Medulla oblongata (tissue), 1 donor: Measurements from ENCODE around the gene FAM13C.
"Not testable (repeated sequence)": the region's sequence is repeated elsewhere in the genome, so short reads cannot be mapped to it uniquely, and the experiment has no call there.

Experiments used
- DNase-seq: peaks from one replicate; pipeline ENCODE4 v3.0.0-alpha.2; 2015; ENCODE audit errors: extremely low spot score

Gene FAM13C

GRCh38 chr10:59362144-59362958 lies at the start of gene FAM13C:
Gene FAM13C, minus strand, starts transcription at chr10:59362549. Its CDS starts 89 bp downstream, at chr10:59362460.
- peak; percentile 69 for DNase-seq

GRCh38 chr10:59405235-59405634 lies 42.9 kb upstream of the FAM13C start:
- no peak for DNase-seq

GRCh38 chr10:59400214-59400613 lies 37.9 kb upstream of the FAM13C start:
- no peak for DNase-seq

GRCh38 chr10:59399329-59399728 lies 37.0 kb upstream of the FAM13C start:
- not testable (repeated sequence) for DNase-seq

- no peak for DNase-seq
Observed at GRCh38 chr10:59397961-59398360, 35.6 kb upstream of the FAM13C start.

- no peak for DNase-seq
Observed at GRCh38 chr10:59395984-59396383, 33.6 kb upstream of the FAM13C start.

- no peak for DNase-seq
Observed at GRCh38 chr10:59393349-59393748, 31.0 kb upstream of the FAM13C start.

- DNase-seq = no peak
Observed at GRCh38 chr10:59391060-59391459, 28.7 kb upstream of the FAM13C start.

GRCh38 chr10:59388671-59388976 lies 26.3 kb upstream of the FAM13C start:
- DNase-seq = no peak

GRCh38 chr10:59387951-59388670 lies 25.8 kb upstream of the FAM13C start:
- DNase-seq = no peak

GRCh38 chr10:59384761-59385160 lies 22.4 kb upstream of the FAM13C start:
- no peak for DNase-seq

GRCh38 chr10:59383908-59384307 lies 21.6 kb upstream of the FAM13C start:
- DNase-seq = no peak

GRCh38 chr10:59383436-59383835 lies 21.1 kb upstream of the FAM13C start:
- DNase-seq = no peak

GRCh38 chr10:59382831-59383295 lies 20.5 kb upstream of the FAM13C start:
- no peak for DNase-seq

GRCh38 chr10:59381687-59382086 lies 19.3 kb upstream of the FAM13C start:
- DNase-seq = no peak

GRCh38 chr10:59376846-59377245 lies 14.5 kb upstream of the FAM13C start:
- no peak for DNase-seq

GRCh38 chr10:59375990-59376389 lies 13.6 kb upstream of the FAM13C start:
- no peak for DNase-seq

GRCh38 chr10:59374916-59375315 lies 12.6 kb upstream of the FAM13C start:
- peak; percentile 54 for DNase-seq

GRCh38 chr10:59373071-59373470 lies 10.7 kb upstream of the FAM13C start:
- no peak for DNase-seq

- no peak for DNase-seq
Observed at GRCh38 chr10:59372543-59372942, 10.2 kb upstream of the FAM13C start.

- DNase-seq = peak; percentile 81
Observed at GRCh38 chr10:59366290-59366689, 3.9 kb upstream of the FAM13C start.

- no peak for DNase-seq
Observed at GRCh38 chr10:59363446-59363958, 1.2 kb upstream of the FAM13C start.

- peak; percentile 83 for DNase-seq
Observed at GRCh38 chr10:59362959-59363381, 621 bp upstream of the FAM13C start.
